Activated CD4-positive, CD25-positive, alpha-beta regulatory T cell treated with anti-CD3 and anti-CD28 coated beads, Interleukin-2, amount 50 U/mL, for 24 hours (primary cell): Measurements from ENCODE around the gene ZBTB7A.

Experiments used
- ATAC-seq, 2 donors: fragments of 150-1000 bp; cut with Tn5 transposase; one replicate each; pipeline ENCODE4 v1.10.0; 2021; ENCODE audit warnings: mild to moderate bottlenecking in 1 of 2, moderate library complexity in 1 of 2

ZBTB7A gene

DNA sequence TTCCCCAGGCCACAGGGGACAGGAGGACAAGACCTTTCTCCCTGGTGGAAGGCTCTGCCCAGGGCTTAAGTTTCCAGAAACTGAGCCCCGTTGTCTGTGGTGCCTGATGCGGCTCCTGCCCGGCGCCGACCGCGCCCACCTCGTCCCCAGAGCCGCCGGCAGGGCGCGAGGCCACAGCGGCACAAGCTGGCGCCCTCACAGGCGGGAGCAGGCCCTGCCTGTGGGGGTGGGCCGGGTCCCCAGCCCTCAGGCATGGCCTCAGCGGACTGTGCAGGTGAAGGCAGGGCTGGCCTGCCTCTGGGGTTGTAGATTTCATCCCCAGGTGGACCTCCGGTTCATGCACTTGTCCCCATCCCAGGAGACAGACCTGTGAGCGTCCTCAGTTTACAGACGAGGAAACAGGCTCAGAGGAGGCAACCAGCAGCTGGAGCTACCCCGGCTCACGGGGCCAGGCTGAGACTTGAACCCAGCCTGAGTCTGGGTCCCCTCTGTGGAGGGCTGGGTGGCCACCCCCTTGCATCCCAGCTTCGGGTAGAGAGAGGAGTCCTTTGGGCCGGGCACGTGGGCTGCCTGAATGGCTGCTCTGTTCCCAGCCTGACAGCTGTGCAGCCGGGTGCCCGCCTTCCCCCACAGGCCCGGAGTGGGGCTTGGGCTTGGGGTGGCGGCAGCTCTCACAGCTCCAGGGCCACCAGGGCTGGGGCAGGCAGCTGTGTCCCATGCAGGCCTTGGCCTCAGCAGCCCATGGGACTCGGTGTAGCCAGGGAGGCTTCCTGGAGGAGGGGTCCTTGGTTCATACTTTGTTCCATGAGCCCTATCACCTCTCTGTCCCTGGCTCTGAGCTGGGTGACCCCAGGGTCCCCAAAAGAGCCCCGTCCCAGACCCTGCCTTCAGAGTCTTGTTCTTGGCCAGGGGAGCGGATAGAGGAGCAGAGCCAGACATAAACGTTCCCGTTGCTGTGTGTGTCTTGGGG lies 32.4 kb downstream of the ZBTB7A start:
- no peak for ATAC-seq

DNA sequence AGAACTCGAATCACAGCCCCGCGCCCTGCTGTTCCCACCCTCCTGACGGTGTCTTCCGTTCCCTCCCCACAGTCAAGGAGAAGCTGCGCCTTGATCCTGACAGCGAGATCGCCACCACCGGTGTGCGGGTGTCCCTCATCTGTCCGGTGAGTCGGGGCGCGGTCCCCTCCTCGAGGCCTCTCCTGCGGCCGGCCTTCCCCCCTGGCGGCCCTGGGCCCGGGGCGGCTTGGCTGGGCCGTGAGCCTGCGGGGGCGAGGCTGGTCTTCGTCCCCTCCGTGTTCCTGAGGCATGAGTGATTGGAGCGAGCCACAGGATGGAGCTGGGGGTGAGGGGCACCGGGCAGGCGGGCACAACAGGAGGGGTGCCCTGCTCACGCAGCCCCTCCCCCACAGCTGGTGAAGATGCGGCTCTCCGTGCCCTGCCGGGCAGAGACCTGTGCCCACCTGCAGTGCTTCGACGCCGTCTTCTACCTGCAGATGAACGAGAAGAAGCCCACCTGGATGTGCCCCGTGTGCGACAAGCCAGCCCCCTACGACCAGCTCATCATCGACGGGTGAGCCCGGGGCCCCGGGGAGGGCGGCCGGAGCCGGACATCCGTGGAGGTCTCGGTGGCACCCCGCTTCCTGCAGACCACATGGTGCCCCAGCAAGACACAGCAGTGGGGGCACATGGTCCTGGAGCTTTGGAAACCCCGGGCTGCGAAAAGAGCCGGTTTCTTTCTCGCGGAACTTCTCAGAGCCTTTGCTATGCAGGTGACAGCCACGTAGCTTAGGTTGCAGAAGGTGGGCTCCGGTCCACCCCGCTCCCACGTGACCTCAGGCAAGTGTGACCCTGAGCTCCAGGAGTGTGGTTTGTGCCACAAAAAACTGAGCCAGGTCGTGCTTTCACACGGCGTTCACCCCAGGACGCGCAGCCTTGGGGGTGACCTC lies 33.4 kb downstream of the ZBTB7A start:
- ATAC-seq, result no peak

DNA sequence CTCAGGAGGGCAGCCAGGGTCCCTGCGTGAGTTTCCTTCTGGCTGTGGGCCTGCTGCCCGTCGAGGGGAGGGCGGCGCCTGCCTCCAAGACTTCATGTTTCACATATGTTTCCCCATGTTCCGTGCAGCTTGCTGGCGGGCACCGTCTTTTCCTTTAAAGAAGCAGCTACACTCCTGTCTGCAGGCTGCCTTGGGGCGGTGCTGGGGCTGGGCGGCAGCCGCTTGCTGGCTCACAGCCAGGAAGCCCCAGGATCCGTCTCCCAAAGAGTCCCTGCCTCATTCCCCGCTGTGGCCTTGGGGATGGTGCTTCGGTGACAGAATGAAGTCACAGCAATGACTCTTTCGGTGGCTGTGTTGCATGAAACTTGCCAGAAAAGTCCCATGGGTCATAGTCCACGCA lies 34.3 kb downstream of the ZBTB7A start:
- ATAC-seq, result no peak

DNA sequence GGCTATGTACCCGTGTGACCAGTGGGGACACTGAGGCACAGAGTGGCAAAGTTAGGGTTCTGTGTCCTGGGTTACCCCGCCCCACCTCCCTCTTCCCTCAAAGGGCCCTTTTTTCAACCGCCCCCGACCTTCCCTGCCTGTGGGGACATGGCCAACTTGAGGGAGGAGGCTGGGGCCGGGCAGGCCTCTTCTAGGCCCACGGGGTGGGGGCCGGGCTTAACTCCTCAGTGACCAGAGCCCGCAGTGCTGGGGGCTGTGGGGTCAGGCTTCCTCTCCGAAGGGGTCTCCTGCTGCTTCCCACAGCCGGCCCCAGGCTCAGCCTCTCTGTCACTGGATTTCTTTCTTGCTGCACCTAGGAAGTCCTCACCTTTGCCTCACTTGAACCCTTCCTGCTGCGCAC lies 35.3 kb downstream of the ZBTB7A start:
- ATAC-seq, result no peak

DNA sequence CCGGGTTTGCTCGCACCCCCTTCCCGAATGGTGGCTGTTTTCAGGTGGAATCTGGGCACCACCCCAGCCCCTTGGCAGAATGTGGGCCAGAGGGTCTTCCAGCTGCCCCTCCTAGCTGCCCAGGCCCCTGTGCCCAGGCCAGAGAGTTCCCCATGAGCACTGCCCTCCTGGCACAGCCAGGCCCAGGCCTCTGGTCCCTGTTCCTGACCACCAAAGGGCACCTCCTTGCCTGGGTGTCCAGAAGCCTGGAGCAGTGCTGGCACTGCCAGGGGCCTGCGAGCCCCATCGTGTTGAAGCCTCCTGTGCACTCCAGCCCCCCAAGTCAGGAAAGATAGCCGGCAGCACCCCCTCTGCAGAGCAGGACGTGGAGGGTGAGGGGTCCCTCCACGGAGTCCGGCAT lies 35.7 kb downstream of the ZBTB7A start:
- no peak for ATAC-seq

DNA sequence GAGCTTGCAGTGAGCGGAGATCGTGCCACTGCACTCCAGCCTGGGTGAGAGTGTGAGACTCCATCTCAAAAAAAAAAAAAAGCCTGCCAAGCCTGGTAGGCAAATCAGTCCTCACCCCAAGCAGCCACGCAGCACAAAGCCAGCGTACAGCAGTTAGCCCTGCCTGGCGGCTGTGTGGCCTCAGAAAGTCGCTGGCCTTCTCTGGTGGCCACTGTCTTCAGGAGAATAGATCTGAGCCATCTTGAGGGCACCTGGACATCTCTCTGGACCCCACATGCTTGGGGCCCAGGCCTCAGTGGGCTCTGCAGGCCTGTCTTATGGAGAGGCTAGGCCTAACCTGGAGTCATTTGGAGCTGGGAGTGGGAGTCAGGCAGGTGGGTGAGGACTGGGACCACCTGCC lies 36.1 kb downstream of the ZBTB7A start:
- ATAC-seq, result no peak

DNA sequence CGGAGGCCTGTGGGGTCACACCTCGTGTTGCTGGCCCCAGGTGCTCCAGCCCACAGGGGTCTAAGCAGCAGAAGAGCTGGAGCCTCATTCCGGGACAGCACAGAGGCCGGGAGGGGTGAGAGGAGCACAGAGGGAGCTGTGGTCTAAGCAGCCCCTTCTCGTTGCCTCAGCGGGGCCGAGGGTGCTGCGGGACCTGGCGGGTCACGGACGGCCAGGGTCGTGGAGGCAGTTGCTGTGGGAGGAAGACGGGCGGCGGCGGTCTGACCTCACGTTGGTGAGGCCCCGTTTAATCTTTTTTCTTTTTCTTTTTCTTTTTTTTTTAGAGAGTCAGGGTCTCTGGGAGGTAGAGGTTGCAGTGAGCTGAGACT lies 37.5 kb downstream of the ZBTB7A start:
- no peak for ATAC-seq

DNA sequence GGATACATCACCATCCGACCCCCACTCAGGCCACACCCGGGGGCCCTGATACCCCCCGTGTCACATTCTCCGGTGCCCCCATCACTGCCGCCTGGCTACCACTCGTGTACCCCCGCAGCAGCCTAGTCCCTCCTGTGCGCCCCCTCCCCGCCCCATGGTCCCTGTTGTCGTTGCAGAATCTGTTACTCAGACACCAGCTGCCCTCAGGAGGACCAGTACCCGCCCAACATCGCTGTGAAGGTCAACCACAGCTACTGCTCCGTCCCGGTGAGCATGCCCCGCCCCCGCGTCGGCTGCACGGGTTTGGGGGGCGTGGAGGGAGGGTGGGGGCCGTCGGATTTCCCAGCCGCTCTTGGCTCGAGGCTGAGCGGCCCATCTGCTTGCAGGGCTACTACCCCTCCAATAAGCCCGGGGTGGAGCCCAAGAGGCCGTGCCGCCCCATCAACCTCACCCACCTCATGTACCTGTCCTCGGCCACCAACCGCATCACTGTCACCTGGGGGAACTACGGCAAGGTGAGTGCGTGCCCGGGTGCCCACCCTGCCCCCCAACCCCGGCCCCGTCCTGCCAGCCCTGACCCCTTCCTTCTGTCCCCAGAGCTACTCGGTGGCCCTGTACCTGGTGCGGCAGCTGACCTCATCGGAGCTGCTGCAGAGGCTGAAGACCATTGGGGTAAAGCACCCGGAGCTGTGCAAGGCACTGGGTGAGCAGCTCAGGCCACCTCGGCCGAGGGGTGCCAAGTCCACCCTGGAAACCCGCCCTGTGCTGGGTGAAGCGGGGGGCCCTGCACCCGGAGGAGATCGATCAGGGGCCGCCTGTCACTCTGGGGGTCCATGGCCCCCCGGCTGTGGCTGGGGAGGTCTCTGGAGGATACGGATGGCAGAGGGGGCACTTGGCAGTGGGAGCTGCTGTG lies 38.1 kb downstream of the ZBTB7A start:
- ATAC-seq, result no peak

DNA sequence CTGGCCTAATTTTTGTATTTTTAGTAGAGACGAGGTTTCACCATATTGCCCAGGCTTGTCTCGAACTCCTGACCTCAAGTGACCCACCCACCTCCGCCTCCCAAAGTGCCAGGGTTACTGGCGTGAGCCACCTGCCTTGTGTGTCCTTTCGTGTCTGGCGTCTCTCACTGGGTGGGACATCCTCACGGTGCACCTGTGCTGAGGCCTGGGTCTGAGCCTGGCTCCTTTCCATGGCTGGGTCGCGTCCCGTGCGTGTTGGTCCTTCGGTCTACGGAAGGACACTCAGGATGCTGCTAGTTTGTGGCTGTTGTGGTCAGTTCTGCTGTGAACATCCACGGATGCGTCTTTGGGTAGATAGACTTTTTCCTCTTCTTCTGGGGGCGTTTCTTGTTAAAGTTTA lies 39.6 kb downstream of the ZBTB7A start:
- ATAC-seq, result no peak

DNA sequence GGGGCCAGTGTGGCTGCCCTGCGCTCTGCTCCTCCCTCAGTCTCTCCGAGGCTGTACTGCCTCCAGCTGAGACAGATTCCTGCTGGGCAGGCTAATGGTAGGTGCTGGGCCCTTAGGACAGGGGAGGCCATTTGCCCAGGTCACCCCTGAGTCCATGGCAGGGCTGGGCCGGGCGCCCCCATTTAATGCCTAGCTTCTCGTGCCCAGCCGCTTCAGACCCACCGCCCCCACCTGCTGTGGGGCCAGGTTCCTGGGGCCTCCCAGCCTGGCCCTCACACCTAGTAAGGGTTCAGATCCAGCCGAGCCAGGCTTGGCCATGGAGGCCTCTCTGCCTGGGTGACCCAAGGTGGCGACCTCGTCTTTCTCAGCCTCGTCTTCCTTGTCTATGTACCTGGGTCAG lies 41.4 kb downstream of the ZBTB7A start:
- ATAC-seq, result no peak

DNA sequence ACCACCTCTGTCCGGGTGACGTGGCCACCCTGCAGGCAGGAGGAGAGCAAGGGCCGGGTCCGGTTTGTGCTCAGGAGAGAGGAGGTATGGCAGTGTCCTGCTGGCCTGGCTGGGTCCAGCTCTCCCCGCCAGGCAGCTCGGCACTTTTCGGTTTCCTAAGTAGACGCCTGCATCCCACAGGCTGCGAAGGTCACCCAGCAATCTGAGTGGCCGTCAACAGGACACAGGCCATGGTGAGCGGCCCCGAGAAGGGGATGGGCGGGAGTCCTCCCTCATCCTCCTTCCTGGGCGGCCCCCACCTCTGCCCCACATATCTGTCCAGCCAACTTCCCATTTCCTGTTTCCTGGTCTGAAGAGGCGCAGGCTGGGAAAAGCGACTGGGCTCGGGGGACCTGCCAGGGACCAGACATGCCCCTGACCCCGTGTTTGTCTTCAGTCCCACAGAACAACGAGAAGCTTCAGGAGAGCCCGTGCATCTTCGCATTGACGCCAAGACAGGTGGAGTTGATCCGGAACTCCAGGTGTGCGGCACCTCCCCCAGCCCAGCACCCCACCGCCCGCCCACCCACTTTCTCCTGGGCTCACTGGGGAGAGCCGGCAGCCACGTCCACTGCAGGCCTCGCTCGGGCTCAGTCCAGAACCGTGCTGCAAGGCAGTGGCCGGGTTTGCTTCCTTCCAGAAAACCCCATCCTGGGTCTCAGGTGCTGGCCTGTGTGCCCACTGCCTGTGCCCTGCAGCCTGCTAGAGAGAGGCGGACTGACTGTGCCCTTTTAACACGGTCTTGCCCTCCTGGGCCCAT lies 42.9 kb downstream of the ZBTB7A start:
- ATAC-seq, result no peak

DNA sequence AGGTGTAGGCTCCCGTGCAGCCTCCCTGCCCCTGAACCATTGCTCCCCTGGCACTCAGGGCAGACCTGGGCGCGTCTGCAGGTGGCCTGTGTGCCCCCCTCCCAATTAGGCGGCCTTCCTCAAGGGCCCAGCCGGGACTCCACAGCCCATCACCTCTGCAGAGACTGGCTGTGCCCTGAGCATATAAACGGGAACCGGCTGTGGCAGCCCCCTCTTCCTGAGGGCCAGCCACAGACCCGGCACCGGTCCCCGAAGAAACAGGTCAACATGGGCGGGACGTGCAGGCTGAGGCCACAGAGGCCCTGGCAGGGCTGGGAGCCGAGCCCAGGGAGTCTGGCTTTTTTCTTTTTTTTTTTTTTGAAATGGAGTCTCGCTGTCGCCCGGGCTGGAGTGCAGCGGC lies 47.1 kb downstream of the ZBTB7A start:
- ATAC-seq, result no peak

DNA sequence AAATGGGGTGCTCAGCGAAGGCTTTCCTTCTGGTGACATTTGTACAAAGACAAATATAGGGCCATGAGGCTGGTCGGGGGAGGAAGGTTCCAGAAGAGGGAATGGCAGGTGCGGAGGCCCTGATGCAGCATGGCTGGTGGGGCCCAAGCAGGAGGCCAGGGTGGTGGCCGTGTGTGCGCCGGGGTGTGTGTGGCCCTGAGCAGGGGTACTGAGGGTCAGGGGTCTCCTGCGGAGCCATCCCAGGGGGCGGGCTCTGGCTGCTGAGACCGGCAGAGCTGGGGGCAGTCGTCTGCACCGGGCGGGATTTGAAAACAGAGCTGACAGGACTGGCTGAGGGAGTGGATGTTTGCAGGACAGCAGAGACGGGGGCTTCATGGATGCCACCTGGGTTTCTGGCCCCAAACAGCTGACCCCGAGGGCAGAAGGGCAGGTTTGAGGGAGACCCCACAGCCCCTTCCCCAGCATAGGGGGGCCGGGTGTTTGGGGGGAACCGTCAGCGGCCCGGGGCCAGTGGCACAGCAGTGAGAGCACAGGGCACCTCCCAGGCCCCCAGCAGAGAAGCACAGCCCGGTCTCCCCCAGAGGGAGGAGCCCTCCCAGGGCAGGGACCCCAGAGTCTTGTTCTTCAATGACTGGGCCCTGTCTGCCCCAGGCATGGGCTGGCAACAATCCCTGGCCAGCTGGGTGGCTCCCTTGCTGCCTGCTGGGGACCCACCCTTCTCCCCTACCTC lies 47.8 kb downstream of the ZBTB7A start:
- no peak for ATAC-seq

DNA sequence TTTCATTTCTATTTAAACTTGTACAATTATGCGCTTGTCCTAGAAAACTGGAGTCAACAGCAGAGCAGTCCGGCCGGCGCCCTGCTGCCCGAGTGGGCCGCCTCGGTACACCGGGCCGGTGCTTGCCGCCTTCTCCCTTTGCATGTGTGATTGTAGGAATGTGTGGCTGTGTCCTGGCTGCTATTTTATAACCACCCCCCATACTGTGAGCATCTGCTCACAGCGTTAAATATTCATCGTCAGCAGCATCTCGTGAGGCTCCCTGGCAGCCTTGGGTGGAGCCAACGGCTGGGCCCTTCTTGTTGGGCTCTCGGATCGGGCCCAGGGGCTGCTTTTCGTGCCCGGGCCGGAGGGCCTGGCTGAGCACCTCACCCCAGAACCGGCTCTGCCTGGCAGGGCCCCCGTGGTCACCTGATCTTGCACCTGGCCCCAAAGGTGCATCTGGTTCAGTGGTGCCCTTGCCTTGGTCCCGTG lies 48.5 kb downstream of the ZBTB7A start:
- ATAC-seq, result no peak

DNA sequence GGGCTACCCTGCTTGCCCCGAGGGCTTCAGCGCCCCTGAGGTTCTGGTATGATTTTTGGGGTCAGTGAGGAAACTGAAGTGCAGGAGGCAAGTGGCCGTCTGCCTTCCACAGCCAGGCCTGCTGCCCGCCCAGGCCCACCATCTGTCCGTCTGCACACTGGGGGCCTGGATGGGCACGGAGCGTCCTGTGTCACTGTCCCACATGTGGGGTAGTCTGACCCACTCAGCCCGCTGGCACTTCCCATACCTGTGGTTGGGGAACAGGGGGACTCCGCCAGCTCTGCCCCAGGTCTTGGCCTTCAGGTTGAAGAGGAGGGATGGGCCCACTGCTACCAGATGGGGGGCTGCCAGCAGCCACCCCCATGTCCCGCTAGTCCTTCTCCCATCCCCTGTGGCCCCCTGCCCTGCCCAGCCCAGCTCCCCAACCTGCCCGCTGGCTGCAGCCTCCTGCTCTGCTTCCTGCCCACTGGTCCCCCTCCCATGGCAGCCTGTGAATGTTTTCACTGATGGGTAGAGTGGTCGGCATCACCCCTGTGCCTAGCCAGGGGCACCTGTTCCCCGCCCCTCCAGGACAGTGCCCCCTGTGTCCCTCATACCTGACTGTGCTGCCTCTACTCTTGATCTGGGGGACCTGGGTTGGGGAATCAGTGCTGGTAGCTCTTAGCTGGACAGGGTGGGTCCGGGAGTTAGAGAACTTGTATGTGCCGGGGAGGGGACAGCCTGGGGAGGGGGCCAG lies 49.6 kb downstream of the ZBTB7A start:
- ATAC-seq, result no peak

DNA sequence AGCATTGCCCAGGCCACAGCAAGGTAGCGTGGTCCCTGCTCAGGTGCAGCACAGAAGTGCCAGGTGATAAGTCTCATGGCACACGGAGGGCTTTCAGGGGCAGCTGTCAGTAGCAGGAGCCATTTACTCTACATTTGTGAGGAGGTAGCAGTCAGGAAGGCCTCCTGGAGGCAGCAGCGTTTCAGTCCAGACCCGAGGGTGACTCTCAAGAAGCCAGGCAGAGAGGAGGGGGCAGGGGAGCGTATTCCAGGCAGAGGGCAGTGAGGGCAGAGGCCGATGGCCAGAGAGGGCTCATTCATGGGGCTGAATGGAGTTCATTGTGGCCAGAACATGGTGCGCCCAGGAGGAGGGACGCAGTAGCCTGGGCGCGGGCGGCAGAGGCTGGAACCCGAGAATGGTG lies 50.2 kb downstream of the ZBTB7A start:
- ATAC-seq, result no peak

DNA sequence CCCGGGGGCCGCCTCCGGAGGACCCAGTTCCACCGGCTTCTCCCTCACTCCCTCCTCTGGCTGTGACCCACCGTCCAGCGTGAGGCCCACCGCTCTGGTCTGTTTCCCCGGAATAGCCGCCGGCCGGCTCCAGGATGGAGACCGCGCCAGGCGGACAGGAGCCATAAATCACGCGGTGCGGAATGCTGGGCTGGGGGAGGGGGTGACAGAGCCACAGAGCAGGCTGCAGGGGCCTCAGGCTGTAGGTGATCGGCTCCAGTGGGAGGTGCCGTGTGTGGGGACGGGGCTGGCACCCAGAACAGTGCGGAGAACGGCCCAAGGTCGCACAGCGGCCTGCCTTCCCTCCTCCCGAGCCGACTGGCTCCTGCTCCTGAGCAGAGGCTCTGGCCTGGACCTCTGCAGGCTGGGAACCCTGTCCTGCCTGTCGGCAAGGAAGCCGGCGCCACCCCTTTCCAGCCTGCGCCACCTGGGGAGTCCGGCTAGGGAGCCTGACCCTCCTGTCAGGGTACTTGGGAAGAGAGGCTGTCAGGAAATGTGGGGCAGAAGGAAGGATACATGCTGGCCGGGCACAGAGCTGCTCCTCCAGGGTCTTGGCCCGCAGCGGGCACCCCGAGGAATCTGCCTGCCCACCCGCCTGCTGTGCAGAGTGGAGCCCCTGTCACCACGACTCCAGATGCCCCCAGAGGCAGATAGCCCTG lies 50.8 kb downstream of the ZBTB7A start:
- no peak for ATAC-seq

DNA sequence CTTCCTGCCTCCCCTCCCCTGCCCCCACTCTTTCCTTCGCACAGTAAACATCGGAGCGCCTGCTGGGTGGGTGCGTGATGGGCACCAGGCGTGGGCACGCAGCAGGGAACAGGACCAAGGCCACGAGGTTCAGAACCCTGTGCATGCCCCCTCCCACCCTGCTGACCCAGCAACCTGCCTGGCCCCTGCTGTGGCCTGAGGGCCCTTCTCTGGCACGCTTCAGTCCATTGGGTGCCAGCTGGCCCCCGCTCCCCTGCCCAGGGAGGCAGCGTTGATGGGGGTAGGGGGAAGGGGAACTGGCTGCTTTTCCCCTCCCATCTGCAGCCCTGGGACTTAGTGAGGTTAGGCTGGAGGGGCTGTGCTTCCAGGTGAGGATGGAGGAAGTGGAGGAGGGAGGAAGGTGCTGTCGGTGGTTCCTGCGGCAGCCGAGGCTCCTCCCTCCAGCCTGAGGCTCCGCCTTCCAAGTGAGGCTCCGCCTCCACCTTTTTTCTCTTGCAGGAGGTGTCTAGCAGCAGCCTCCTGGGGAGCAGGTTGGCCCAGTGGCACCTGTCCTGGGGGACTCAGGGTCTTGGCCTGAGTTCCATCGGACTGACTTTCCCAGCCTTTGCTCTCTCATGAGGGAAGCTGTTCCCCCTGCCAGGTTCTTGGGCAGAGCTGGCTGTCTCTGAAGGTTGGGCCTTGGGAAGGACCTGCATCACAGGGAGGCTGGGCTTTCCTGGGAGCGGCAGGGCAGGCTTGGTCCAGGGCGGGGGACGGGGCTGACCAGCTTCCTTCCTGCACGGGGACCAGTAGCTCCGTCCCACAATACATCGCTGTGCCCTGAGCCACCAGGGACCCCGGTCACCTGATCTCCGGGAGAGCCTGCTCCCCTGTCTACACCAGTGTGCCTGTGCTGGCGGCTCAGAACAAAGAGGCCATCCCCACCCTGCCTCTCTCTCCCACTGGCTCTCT lies 51.9 kb downstream of the ZBTB7A start:
- peak in 1 of 2 donors; percentile 44 for ATAC-seq
